Measurements from ENCODE around the gene TOMT.

Gene TOMT

DNA sequence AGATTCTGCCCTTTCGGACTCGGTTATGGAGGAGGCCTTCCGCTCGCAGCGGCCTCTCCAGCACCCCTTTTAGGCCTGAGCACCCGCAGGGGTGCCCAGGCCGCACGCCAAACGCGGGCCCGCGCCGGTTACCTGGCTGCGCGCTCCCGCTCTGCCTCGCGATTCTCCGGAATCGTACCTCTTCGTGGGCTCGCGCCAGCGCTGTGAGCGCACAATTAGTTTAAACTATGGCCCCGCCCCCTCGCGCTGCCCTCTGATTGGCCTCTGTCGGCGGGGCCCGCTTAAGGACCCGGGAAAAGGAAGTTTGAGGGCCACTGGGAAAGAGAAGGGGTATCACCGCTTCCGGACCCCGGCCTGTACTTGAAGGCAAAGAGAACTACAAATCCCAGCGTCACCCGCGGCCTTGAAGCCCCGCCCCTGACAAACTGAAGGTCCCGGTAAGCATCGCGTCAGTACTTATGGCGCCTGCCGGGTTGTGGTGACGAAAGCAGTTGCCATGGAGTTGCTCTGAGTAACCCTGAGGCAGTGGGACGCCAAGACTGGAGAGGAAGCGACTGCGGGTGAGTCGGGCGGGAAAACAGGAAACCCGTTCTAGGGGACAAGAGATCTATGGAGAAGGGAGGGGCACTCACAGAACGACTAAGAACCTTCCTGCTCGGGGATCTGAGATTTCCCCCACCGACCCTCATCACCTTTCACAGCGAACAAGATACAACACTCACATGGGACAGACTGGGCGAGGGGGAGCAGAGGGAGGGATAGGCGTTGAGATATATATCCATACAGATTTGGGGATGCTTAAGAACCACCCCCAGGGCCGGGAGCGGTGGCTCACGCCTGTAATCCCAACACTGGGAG, 25.2 kb upstream of the TOMT start, which contains the start of the genes LRRC51 and NUMA1:
Gene LRRC51, plus strand, starts transcription at position 525 of the 858 bp plus-strand sequence. CDS start 8,234 bp downstream, outside the sequence.
Gene NUMA1, minus strand, starts transcription at position 217 of the 858 bp plus-strand sequence. CDS start 44,599 bp downstream, outside the sequence.
- TF ChIP-seq CTCF (IDR thresholded peaks at IDR 0.05; ENCODE audit: insufficient read depth, missing control alignments), result no peak
- FAIRE-seq, result no peak
- peak; percentile 51 for DNase-seq (ENCODE audit: insufficient read length, low spot score)

DNA sequence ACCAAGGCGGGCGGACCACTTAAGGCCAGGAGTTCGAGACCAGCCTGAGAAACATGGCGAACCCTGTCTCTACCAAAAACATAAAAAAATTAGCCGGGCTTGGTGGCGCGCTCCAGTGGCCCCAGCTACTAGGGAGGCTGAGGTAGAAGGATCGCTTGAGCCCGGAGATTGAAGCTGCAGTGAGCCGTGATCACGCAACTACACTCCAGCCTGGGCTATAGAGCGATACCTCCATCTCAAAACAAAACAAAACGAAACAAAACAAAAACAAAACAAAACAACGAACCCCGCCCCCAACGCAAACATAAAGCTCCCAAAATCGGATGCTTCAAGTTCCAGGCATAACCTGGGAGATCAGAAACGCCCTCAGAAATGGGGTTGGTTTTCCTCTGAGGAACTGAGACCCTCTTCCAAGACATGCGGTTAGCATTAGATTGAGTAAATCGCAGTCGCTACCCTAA, 24.5 kb upstream of the TOMT start:
- FAIRE-seq, result no peak
- no peak for DNase-seq (ENCODE audit: insufficient read length, low spot score)
- no peak for TF ChIP-seq CTCF (IDR thresholded peaks at IDR 0.05; ENCODE audit: insufficient read depth, missing control alignments)

DNA sequence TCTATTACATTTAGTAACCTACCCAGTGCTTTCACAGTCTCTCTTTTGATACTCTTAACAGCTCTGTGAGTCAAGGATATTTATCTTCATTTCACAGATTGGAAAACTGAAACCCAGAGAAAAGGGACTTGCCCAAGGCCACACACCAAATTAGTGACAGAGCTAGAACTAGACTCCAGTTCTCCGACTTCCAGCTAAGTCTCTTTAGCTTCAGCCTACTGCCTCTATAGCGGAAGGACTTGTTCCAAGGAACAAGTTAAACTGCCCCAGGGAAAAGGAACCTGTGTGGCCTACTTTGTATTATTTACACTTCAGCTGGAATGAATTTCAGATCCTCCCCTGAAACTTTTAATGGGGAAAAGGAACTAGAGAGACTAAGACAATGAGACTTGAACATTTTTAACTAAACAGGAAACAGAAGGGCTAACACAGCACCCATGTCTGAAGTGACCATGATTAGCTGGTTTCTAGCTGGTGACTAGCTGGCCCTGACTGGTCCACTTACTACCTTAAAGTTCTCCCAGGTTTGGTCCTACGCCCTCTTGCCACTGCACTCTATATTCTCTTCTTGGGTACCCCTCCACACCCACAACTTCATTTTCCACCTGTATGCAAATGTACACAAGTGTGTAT, 23.8 kb upstream of the TOMT start:
- no peak for DNase-seq (ENCODE audit: insufficient read length, low spot score)

GRCh38 chr11:72083414-72083813, 22.3 kb upstream of the TOMT start:
- DNase-seq (ENCODE audit: insufficient read length, low spot score) (no peak), FAIRE-seq (no peak)
- TF ChIP-seq CTCF (IDR thresholded peaks at IDR 0.05; ENCODE audit: insufficient read depth, missing control alignments), result no peak

More for the DNA sequence above, 23.8 kb upstream of the TOMT start:
- FAIRE-seq, result no peak
- TF ChIP-seq CTCF (IDR thresholded peaks at IDR 0.05; ENCODE audit: insufficient read depth, missing control alignments), result no peak

- no peak for FAIRE-seq
- no peak for DNase-seq (ENCODE audit: insufficient read length, low spot score)
- TF ChIP-seq CTCF (IDR thresholded peaks at IDR 0.05; ENCODE audit: insufficient read depth, missing control alignments), result no peak
These were observed 21.6 kb upstream of the TOMT start for GRCh38 chr11:72084076-72084475.

DNA sequence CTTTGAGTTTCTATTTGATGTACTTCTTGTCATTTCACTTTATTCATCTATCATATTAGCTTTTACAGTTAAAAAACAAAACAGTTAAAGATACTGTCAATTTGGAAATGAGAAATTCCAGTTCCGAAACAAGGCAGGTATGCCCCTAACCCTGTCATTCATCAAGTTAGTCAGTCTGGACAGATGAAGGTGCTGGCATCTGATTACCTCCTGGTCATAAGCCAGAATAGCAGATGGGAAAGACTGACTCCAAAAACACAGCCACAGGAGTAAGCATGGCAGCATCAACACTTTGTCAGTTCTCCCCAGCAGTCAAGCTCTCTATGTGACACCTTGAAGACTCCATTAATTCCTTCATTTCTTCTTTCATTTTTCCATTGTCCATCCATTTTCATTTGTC, 20.8 kb upstream of the TOMT start:
- FAIRE-seq (no peak), DNase-seq (ENCODE audit: insufficient read length, low spot score) (no peak)
- TF ChIP-seq CTCF (IDR thresholded peaks at IDR 0.05; ENCODE audit: insufficient read depth, missing control alignments), result no peak

Measured in D721Med (cell line).